Breast epithelium (tissue), 4 donors: ENCODE measurements around the gene GRIK4. TPM values are rescaled to one million over a fixed set of nuclear protein-coding genes. Genes with fewer than 3 reads are reported as not detected.
"Not testable (repeated sequence)": the region's sequence is repeated elsewhere in the genome, so short reads cannot be mapped to it uniquely, and the experiment has no call there.

ENCODE experiments used
- DNase-seq, 2 donors: peaks; one replicate each; pipeline ENCODE4 v3.0.0-alpha.2; 2019; ENCODE audit warnings: low spot score in 2 of 2
- H3K27ac ChIP-seq, 2 donors: fragments of 200-600 bp; sonication (generic) in 1 of 2; one replicate each; pipeline ENCODE4 v1.5.1; 2016 to 2019; ENCODE audit warnings: mild to moderate bottlenecking in 1 of 2
- H3K27me3 ChIP-seq, 2 donors: fragments of 200-600 bp; sonication (generic) in 1 of 2; one replicate each; pipeline versions ENCODE4 v1.5.1 to v1.6.0; 2017 to 2019; ENCODE audit warnings: control low read depth in 1 of 2, mild to moderate bottlenecking in 1 of 2
- H3K36me3 ChIP-seq: fragments of 200-600 bp; one replicate; pipeline ENCODE4 v1.5.1; 2019
- H3K4me1 ChIP-seq, 2 donors: fragments of 200-600 bp; sonication (generic); one replicate each; pipeline ENCODE4 v1.5.1; 2016 to 2019; ENCODE audit warnings: control low read depth in 1 of 2
- H3K4me3 ChIP-seq, 3 donors: fragments of 200-600 bp; sonication (generic); 1 replicate in 2 of 3; 2 replicates in 1 of 3; pipeline ENCODE4 v1.5.1; 2016 to 2019; ENCODE audit warnings: mild to moderate bottlenecking in 3 of 3, moderate library complexity in 2 of 3
- H3K9me3 ChIP-seq, 2 donors: fragments of 200-600 bp; sonication (generic) in 1 of 2; one replicate each; pipeline ENCODE4 v1.5.1; 2016 to 2019; ENCODE audit warnings: control low read depth in 1 of 2
- POLR2A ChIP-seq: fragments of 450-650 bp; IDR thresholded peaks from one replicate; pipeline ENCODE4 v1.6.1; 2016; ENCODE audit warnings: antibody characterized with exemption, mild to moderate bottlenecking, moderate library complexity
- POLR2AphosphoS5 ChIP-seq, 3 donors: sonication (generic); formaldehyde crosslinking; IDR thresholded peaks; one replicate each; pipeline ENCODE4 v1.6.1; 2017; ENCODE audit warnings: antibody characterized with exemption in 3 of 3
- intact Hi-C: fragments of 100-400 bp; cut with DNase I; formaldehyde crosslinking; loops from one replicate; pipeline ENCODE4 v1.15.1; 2023; ENCODE audit warnings: low total_unique reads
- total RNA-seq, 3 donors: library from RNA; depleted of rRNA; stranded (reverse); fragments of >200 nt; gene quantifications; one replicate each; pipeline ENCODE4 v1.1.0, GENCODE V29; 2016
- TF ChIP-seq, protein P1 (sequence below), 3 donors: fragments of 450-650 bp; IDR thresholded peaks; one replicate each; pipeline ENCODE4 v1.5.1; 2016 to 2017; ENCODE audit warnings: antibody characterized with exemption in 3 of 3, mild to moderate bottlenecking in 3 of 3, moderate library complexity in 3 of 3

The GRIK4 gene
- total RNA-seq, 3 donors from 2014 or later, result 0.29 to 0.66 TPM; not detected in 1

DNA sequence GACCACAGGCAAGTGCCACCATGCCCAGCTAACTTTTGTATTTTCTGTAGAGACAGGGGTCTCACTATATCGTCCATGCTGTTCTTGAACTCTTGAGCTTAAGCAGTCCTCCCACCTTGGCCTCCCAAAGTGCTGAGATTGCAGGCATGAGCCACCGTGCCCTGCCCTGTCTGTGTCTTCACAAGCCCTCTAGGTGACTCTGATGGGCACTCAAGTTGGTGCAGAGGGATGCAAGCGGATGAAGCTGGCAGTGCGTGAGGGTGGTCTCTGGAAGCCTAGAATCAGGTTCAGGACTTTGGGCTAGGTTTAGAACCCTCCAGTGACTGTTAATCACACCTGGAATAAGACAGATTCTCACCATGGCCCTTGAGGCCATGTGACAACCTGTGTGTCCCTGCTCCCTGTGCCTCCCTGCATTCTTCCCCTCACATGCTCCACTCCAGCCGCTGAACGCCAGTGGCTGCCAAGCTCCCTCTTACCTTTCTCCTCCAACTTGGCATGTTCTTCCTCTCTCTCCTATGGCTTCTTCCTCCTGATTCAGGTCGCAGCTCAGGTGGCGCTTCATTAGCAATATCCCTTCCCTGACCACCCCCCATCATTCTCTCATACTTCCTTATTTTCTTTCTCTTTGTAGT, 270.1 kb downstream of the GRIK4 start:
- no peak overlapping the region for H3K4me3 ChIP-seq
- no peak overlapping the region for H3K27ac ChIP-seq
- TF ChIP-seq POLR2AphosphoS5 (IDR thresholded peaks at IDR 0.05) (no peak), POLR2A (no peak)
- TF ChIP-seq, protein P1, sequence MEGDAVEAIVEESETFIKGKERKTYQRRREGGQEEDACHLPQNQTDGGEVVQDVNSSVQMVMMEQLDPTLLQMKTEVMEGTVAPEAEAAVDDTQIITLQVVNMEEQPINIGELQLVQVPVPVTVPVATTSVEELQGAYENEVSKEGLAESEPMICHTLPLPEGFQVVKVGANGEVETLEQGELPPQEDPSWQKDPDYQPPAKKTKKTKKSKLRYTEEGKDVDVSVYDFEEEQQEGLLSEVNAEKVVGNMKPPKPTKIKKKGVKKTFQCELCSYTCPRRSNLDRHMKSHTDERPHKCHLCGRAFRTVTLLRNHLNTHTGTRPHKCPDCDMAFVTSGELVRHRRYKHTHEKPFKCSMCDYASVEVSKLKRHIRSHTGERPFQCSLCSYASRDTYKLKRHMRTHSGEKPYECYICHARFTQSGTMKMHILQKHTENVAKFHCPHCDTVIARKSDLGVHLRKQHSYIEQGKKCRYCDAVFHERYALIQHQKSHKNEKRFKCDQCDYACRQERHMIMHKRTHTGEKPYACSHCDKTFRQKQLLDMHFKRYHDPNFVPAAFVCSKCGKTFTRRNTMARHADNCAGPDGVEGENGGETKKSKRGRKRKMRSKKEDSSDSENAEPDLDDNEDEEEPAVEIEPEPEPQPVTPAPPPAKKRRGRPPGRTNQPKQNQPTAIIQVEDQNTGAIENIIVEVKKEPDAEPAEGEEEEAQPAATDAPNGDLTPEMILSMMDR (IDR thresholded peaks at IDR 0.05), result no peak
- DNase-seq, result no peak
- no peaks in the 10 kb centered on the region for H3K9me3 ChIP-seq
- H3K4me1 ChIP-seq, result no peaks in the 10 kb centered on the region
- H3K27me3 ChIP-seq, result peaks cover 0 to 5% of the 10 kb centered on the region in 2 donors
- intact Hi-C loops, result no loop called here
- H3K36me3 ChIP-seq, result no peaks in the 10 kb centered on the region

DNA sequence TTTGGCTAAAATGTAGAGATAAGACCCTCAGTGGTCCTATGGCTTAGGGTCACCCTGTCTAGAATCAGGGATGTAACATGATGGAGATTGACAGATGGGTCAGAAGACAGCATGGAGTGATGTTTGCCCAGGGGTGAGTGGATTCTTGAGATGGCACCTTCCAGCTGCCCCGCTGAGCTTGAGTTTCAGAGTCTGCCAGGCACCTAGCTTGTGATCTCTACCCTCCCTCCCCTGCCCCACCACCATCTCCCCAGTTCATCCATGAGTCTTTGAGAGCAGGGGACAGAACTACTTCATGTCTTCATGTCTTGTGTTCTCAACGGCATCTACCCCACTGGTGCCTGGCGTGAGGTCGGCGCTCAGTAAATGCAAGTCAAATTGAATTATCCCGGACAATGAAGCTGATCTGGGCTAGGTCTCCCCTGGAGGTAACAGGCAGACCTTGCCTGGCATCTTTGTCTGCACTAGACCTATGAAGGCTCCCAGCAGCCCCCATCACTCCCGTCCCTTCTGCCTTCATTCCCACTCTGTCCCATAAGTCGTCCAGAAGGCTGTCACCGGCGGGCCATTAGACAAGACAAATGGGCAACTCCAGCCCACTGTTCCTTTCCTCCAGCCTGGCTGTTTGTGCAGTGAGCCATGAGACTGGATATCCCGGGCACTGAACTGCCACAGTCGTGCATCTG, 273.2 kb downstream of the GRIK4 start:
- no peaks in the 10 kb centered on the region for H3K36me3 ChIP-seq
- peaks cover 0 to 5% of the 10 kb centered on the region in 2 donors for H3K27me3 ChIP-seq
- TF ChIP-seq, protein P1 (IDR thresholded peaks at IDR 0.05), result no peak
- TF ChIP-seq POLR2A, result no peak
- no peak for TF ChIP-seq POLR2AphosphoS5 (IDR thresholded peaks at IDR 0.05)
- DNase-seq, result no peak
- no peak overlapping the region for H3K4me3 ChIP-seq
- H3K9me3 ChIP-seq, result no peaks in the 10 kb centered on the region
- no peaks in the 10 kb centered on the region for H3K4me1 ChIP-seq
- intact Hi-C loops, result no loop called here
- no peak overlapping the region for H3K27ac ChIP-seq

DNA sequence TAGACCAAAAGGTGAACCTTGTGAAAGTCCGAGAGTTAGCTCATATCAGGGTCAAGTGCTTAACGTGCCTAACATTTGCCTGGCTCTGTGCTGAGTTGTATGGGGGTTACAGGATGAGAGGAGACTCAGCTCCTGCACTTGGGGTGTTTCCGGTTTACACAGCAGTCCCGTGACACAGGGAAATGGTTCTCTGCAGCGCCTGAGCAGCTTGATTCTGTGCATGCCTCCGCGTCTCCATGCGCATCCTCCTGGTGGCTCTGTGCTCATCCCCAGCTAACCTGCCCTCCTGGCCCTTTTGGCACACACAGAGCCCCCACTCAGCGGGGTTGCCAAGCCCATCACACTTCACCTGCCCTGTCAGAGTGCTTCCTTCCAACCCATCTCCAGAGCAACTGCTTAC, 274.0 kb downstream of the GRIK4 start:
- Histone ChIP-seq H3K4me1 (no peaks in the 10 kb centered on the region), H3K27ac (no peak overlapping the region), H3K4me3 (no peak overlapping the region), H3K36me3 (no peaks in the 10 kb centered on the region), H3K27me3 (peaks cover 0 to 5% of the 10 kb centered on the region in 2 donors), H3K9me3 (no peaks in the 10 kb centered on the region)
- intact Hi-C loops, result no loop called here
- TF ChIP-seq, protein P1 (IDR thresholded peaks at IDR 0.05), result no peak
- no peak for TF ChIP-seq POLR2AphosphoS5 (IDR thresholded peaks at IDR 0.05)
- TF ChIP-seq POLR2A, result no peak
- no peak for DNase-seq

DNA sequence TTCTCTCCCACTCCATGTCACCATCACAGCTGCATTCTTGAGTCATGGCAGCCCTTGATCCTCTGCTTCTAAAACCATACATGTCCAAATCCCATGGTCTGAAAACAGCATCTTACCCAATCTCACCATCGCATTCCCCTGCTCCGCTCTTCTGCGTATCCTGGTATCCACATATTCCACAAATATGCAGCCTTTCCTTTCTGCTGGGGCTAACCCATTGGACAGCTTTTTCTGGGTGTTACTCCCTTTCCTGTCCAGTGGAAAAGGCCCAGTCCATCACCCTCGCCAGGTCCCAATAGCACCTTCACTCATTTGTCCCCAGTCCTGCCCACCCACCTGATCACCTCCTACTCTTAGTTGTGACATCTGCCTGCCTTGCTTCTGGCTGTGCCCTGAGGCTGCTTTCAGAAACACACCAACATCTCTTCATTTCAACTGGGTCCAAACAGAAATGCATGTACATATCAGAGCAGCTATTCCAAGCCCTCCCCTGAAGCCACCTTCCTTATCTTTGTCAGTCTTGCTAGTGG, 274.7 kb downstream of the GRIK4 start:
- no peaks in the 10 kb centered on the region for H3K4me1 ChIP-seq
- intact Hi-C loops, result no loop called here
- no peaks in the 10 kb centered on the region for H3K9me3 ChIP-seq
- H3K27me3 ChIP-seq, result peaks cover 0 to 5% of the 10 kb centered on the region in 2 donors
- no peak for DNase-seq
- no peaks in the 10 kb centered on the region for H3K36me3 ChIP-seq
- TF ChIP-seq, protein P1 (IDR thresholded peaks at IDR 0.05), result no peak
- TF ChIP-seq POLR2A, result no peak
- TF ChIP-seq POLR2AphosphoS5 (IDR thresholded peaks at IDR 0.05), result no peak
- no peak overlapping the region for H3K27ac ChIP-seq
- no peak overlapping the region for H3K4me3 ChIP-seq

DNA sequence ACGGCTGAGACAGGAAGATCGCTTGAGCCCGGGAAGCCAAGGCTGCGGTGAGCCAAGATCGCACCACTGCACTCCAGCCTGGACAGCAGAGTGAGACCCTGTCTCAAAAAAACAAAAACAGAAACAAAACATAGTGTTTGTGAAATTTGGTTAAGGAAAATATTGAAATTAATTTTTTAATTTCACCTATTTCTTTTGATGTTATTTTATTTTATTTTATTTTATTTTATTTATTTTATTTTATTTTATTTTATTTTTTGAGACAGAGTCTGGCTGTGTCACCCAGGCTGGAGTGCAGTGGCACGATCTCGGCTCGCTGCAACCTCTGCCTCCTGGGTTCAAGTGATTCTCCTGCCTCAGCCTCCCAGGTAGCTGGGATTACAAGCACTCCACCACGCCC, 275.7 kb downstream of the GRIK4 start:
- DNase-seq, intact Hi-C loops, H3K9me3 ChIP-seq, H3K27me3 ChIP-seq, H3K4me3 ChIP-seq, H3K36me3 ChIP-seq, H3K27ac ChIP-seq, H3K4me1 ChIP-seq: not testable (repeated sequence)
